HT1080 (cell line): Measurements from ENCODE around the gene ZBTB7C. TPM values are rescaled to one million over a fixed set of nuclear protein-coding genes. Genes with fewer than 3 reads are reported as not detected.
"Not testable (repeated sequence)": the region's sequence is repeated elsewhere in the genome, so short reads cannot be mapped to it uniquely, and the experiment has no call there.

Source experiments
- DNase-seq: peaks from one replicate; pipeline ENCODE4 v3.0.0-alpha.2; 2015; ENCODE audit warnings: low read depth
- polyA plus RNA-seq, 2 experiments: library from polyadenylated mRNA; depleted of rRNA; stranded (reverse); fragments of >200 nt; gene quantifications; 2 replicates each; pipeline ENCODE4 v1.2.3, GENCODE V29; 2015
- total RNA-seq: library from RNA; depleted of rRNA; stranded (reverse); fragments of >200 nt; shearing (Covaris generic); gene quantifications from 2 replicates; pipeline ENCODE4 v1.2.3, GENCODE V29; 2014; rRNA removed

The ZBTB7C gene
- total RNA-seq = 0.05 TPM in 1 of 2 replicates, not detected in the other
- 0.02 and 0.08 TPM in 2 replicates for polyA plus RNA-seq (2015; cell fraction: cytosol; rRNA removed)
- 0.02 TPM in 1 of 2 replicates, not detected in the other for polyA plus RNA-seq (2015; cell fraction: nucleus; rRNA removed)

DNA sequence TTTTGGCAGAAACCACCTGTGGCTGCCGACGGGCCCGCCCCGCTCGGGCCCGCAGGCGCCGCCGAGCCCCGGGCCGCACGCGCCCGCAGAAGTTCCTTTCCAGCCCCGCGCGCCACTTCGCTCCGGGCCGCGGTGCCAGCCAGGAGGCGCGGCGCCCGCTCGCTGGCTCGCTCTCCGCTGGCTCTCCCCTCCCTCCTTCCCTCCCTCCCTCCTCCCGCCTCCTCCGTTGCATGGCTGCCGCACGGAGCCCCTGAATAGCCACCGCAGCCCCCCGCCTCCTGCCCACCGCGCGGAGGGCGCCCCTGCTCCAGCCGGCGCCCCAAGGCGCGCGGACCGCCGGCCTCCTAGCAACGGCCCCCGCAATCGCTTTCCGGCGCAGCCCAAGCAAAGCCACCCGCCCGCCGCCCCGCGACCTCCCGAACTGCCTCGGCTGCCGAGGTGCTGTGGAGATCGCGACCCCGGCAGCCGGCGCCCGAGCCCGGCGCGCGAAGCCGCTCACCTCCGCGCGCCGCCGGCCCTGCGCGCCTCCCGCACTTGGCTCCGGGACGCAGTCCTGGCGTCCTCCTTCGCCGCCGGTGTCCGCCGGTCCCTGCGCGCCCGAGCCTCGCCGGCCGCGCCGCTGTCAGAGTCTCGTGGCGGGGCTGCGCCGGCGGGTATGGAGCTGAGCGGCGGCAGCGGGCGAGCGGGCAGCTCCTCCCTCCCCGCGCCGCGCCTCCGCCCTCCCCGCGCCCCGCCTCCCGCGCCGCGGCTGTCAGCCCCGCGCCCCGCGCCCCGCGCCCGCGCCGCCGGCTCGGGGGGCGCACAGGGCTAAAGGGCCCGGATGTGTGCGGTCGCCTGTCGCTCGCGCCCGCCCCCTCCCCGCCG lies at the start of gene ZBTB7C:
TSS of gene ZBTB7C (minus strand) at position 657 of the 864 bp plus-strand sequence.
- DNase-seq = no peak

- DNase-seq = no peak
These were observed 47.7 kb upstream of the ZBTB7C start for GRCh38 chr18:48456838-48457237.

GRCh38 chr18:48455555-48456478 lies 46.6 kb upstream of the ZBTB7C start:
- DNase-seq = peak; percentile 98

GRCh38 chr18:48454261-48454757 lies 45.1 kb upstream of the ZBTB7C start:
- DNase-seq = no peak

DNA sequence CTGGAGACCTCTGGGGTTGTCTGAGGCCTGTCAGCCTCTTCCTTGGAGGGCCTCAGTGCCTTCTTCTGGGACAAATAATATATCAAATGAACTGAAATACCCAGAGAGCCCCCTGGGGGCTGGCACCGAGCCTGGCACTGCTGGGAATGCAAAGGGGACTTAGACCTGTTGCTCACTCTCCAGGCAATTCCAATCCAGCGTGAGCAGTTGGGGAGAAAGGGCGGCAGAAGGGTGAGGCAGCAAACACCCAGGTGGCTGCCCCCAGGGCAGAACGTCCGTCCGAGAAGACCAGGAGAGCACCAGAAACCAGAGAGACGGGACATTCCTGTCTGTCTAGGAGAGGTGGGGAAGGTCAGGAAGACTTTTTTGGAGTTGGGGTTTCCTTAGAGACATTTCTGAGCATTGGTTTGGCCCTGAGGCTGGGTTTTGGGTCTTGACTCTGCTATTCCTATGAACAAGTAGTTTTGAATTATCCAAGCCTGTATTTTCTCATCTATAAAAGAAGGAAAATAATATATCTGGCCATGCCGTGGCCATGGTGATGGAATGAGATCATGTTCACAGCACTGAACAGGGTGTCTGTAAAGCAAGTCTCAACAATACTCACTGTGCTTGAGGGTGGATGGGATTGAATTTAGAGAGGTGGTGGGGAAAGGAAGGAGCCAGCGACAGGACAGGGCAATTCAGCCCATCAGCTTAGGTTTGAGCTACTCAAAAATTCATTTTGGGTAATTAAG lies 44.3 kb upstream of the ZBTB7C start:
- DNase-seq = no peak

GRCh38 chr18:48452861-48453323 lies 43.7 kb upstream of the ZBTB7C start:
- DNase-seq = no peak

DNA sequence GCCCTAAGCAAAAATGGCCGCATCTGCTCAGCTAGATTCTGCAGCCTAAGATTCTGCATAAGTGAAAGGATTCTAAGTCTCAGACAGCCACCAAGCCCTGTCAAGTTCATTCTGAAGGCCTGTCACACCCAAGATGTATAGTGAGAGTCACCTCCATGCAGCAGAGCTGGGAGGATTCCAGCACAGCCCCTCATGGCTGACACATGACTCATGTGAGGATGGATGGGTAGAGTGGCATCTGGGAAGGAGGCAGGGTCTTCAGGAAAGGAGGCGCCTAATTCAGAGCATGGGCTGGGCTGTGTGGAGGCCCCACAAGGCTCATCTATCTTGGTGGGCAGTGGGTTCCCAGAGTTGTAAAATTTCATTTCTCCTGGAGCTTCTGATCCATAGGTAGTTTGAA lies 41.5 kb upstream of the ZBTB7C start:
- DNase-seq = no peak

- peak; percentile 72 for DNase-seq
These were observed 37.5 kb upstream of the ZBTB7C start for GRCh38 chr18:48446582-48447225.

DNA sequence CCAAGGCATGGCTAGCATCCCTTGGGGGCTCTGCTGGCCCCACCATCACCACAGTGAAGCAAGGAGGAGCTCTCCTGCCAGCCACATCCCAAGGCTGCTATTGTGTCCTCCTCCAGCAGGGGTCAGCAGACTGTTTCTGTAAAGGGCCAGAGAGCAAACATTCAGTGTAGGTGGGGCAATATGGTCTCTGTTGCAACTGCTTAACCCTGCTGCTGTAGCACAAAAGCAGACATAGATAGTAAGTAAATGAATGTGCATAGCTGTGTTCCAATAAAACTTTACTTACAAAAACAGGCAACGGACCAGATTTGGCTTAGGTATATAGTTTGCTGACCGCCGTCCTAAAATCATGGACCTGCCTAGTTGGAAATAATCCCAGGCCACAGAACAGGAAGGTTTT lies 36.4 kb upstream of the ZBTB7C start:
- DNase-seq = peak; percentile 65

DNA sequence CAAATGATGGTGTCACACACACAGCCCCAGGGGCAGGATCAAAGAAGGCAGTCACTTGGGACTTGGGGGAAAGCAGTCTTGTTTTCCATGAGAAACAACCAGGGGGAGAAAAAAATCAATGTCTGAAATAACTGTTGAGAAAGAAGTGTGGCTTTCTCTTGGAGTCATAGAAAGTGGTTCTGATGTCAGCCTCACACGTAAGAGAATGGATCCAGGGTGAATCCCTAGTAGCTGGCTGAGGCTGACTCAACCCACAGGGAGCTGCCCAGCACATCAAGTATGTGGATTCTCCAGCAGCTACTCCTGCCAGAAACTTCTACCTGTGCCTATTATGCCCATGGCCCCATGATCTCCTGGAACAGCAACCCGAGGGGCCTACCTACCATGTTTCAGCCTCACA lies 33.6 kb upstream of the ZBTB7C start:
- DNase-seq = no peak

DNA sequence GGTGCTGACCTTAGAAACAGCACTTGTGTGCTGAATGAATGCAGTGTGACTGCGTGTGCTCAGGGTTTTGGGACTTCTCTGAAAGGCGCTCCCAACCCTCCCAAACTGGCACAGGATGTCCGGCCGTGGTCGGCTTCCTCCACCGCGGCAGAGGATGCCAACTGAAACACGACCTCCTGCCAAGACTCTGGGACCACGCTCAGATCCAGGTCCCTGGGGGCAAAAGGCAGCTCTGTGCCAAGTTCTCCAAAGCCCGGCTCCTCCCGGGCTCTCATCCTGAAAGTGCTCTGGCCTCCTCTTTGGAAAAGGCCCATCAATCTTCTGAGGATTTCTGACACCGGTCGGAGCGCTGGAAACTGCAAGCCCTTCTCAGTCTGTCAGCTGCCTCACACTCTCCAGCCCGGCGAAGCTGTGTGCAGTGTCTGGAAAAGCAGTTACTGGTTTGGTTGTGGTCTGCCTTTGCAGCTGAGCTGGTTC lies 32.3 kb upstream of the ZBTB7C start:
- DNase-seq = no peak

- no peak for DNase-seq
These were observed 31.7 kb upstream of the ZBTB7C start for GRCh38 chr18:48440924-48441323.

DNA sequence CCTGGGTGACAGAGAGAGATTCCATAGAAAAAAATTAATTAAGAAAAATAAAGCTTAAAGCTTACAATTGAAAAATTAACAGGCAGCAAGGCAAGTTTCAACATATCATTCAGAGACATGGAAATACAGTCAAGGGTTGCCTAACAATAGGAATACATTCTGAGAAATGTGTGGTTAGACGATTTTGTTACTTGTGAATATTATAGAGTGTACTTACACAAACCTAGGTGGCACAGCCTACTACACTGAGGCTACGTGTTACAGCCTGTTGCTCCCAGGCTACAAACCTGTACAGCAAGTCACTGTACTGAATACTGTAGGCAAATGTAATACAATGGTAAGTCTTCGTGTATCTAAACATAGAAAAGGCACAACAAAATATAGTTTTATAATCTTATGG lies 27.7 kb upstream of the ZBTB7C start:
- DNase-seq = no peak

GRCh38 chr18:48434382-48434781 lies 25.2 kb upstream of the ZBTB7C start:
- not testable (repeated sequence) for DNase-seq

DNA sequence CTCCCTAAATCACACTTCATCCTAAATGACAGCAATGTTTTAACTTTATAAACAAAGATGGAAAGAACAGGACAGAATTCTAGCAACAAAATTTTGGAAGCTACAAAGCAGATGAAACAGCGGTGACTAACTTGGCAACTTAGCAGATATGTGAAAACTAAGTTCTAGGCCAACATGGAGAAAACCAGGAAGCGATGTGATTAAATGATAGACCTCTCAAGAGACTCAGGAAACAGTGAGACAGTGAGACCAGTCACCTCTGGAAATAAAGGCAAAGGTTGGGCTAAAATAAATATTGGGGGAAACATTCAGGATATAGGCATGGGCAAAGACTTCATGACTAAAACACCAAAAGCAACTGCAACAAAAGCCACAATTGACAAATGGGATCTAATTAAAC lies 24.4 kb upstream of the ZBTB7C start:
- no peak for DNase-seq

DNA sequence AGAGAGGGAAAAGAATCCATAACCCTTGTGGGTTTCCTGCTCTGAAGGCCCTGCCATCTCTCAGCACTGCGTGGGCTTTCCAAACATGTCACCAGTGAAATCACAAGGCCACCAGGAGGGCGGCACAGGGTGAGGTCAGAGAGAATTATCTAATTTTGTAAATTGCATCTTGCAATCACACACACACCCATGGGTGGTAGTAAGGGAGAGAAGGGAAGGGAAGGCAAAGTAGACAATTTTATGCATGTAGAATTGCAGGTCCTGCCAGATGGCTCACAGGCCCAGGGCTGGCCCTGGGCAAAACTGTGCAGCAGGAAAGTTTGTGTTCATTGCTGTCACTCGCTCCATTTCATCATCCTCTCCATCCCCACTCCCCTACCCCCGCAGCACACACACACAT lies 21.0 kb upstream of the ZBTB7C start:
- DNase-seq = no peak

GRCh38 chr18:48428475-48429177 lies 19.4 kb upstream of the ZBTB7C start:
- DNase-seq = no peak

GRCh38 chr18:48422947-48423378 lies 13.8 kb upstream of the ZBTB7C start:
- no peak for DNase-seq

DNA sequence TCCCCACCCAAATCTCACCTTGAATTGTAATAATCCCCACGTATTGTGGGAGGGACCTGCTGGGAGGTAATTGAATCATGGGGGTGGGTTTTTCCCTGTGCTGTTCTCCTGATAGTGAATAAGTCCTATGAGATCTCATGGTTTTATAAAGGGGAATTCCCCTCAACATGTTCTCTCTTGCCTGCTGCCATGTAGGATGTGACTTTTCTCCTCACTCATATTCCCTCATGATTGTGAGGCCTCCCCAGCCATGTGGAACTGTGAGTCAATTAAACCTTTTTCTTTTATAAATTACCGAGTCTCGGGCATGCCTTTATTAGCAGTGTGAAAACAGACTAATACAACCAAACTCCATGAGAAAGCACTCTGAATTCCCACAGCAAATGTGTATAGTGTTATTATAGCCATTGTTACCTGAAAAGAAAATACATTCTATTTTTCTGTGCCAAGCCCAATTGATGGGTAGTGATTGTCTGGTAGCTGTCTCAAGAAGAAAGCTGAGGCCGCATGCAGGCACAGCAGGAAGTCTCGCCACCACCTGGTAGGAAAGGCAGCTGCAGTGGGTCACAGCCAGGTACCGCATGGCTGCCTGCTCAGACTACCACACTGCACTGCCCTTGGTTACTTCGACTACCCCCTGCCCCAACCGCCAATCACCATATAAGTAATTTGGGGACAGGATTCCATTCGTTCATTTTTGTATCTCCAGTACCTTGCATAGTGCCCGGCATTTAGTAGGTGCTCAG lies 10.3 kb upstream of the ZBTB7C start:
- no peak for DNase-seq
